ENCODE measurements around the gene ARSA. TPM values are rescaled to one million over a fixed set of nuclear protein-coding genes. Genes with fewer than 3 reads are reported as not detected.

Gene ARSA
- total and polyA plus RNA-seq, 2 of the 13 experiments (the other 11 are each of a cell fraction or from before 2014, with no cell fraction given): 9.0 to 11.5 TPM

DNA sequence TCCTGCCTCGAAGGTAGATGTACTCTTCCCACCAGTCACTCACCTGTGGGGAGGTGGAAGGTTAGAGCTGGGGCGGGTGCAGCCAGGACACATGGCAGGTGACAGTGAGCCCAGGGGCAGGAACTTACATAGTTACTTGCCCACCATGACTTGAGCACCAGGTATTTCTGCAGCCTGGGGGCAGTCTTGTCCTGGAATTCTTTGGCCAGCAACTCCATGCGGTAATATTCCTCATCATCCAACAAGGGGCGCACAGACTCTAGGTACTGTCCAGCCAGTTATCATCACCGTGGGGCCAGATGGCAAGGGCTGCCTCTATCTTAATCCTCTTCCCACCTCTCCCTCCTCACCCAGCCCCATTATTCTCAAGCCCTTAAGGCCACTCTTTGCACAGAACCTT lies 51.9 kb downstream of the ARSA start (continued):
- TF ChIP-seq, protein P1, sequence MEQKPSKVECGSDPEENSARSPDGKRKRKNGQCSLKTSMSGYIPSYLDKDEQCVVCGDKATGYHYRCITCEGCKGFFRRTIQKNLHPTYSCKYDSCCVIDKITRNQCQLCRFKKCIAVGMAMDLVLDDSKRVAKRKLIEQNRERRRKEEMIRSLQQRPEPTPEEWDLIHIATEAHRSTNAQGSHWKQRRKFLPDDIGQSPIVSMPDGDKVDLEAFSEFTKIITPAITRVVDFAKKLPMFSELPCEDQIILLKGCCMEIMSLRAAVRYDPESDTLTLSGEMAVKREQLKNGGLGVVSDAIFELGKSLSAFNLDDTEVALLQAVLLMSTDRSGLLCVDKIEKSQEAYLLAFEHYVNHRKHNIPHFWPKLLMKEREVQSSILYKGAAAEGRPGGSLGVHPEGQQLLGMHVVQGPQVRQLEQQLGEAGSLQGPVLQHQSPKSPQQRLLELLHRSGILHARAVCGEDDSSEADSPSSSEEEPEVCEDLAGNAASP (CRISPR knock-in tag; IDR thresholded peaks at IDR 0.05; ENCODE audit: borderline replicate concordance): 0 out of 2 replicates have a peak, but pooled peaks have one; percentile 39
- TF ChIP-seq ZNF672 (CRISPR knock-in tag; IDR thresholded peaks at IDR 0.05) (no peak), RAD21 (CRISPR knock-in tag; IDR thresholded peaks at IDR 0.05) (peak; percentile 94), ZNF772 (CRISPR knock-in tag; IDR thresholded peaks at IDR 0.05) (no peak), TAF15 (IDR thresholded peaks at IDR 0.05; ENCODE audit: low read depth, low read length, poor library complexity, severe bottlenecking) (no peak), IRF2 (CRISPR knock-in tag; IDR thresholded peaks at IDR 0.05) (0 out of 2 replicates have a peak, but pooled peaks have one; percentile 41), STAG1 (CRISPR knock-in tag; IDR thresholded peaks at IDR 0.05) (peak; percentile 94), HINFP (CRISPR knock-in tag; IDR thresholded peaks at IDR 0.05; ENCODE audit: low read depth) (no peak), HIVEP1 (CRISPR knock-in tag; IDR thresholded peaks at IDR 0.05) (no peak), CEBPG (CRISPR knock-in tag; IDR thresholded peaks at IDR 0.05) (0 out of 2 replicates have a peak, but pooled peaks have one; percentile 9)

DNA sequence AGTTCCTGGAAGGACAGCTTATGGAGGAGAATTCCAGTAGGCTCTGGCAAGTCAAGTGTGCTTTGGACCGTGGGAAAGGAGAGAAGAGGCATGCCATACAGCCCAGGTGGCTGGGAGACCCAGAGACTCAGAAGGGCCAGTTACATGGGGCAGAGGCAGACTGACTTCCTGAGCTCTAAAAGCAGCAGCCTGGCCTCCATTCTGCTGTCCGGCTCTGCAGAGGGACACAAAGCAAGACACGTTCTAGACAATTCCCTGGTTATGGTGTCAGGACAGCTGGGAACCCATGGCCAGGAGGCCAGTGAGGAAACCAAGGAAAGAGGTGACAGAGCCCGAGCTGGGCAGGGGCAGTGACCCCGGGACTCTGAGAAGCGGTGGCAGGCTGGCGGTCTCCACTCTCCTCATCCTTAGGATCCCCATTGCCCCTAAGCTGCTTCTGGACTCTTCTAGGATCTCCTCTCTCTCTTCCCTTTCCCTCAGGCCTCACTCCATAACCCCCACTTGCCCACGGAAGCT lies 52.5 kb downstream of the ARSA start:
- Histone ChIP-seq H4K20me1 (ENCODE audit: insufficient read depth, low read length) (no peaks in the 10 kb centered on the region), H3K36me3 (replicated peaks in 1 of 2; ENCODE audit: control insufficient read depth in 1 of 2, insufficient read depth in 2 of 2, low read length in 2 of 2) (peaks cover 4 to 8% of the 10 kb centered on the region in 2 experiments; a peak in 3 of 5 replicates), H3K4me2 (ENCODE audit: low read depth, low read length) (no peak overlapping the region), H3K9ac (ENCODE audit: insufficient read depth, low read depth, low read length) (no peak overlapping the region), H3K27me3 (ENCODE audit: control insufficient read depth in 1 of 2, insufficient read depth in 2 of 2, low read length in 2 of 2) (no peaks in the 10 kb centered on the region), H3K27ac (ENCODE audit: extremely low read length, insufficient read depth, low read length) (no peak overlapping the region), H2AFZ (ENCODE audit: low read length) (no peak overlapping the region), H3K4me3 (replicated peaks in 1 of 3; ENCODE audit: insufficient read depth in 1 of 3, low read depth in 2 of 3, low read length in 3 of 3) (no peak overlapping the region), H3K9me3 (ENCODE audit: low read length) (no peaks in the 10 kb centered on the region), H3K4me1 (ENCODE audit: insufficient read depth, low read length) (peaks cover under 1% of the 10 kb centered on the region; the same call in 1 of the 2 replicates), H3K79me2 (ENCODE audit: insufficient read depth, low read length) (no peaks in the 10 kb centered on the region)
- intact Hi-C loops (cut with micrococcal nuclease; ENCODE audit: unreplicated experiment) (no loop called here), in situ Hi-C loops (cut with HindIII; ENCODE audit: extremely low pct_ligation_motif_present, low pct_unique_long_range_greater_than_20kb) (loop anchor here (5.0 kb wide), 1 partner anchor 37 kb away; no protein-coding TSS in a partner anchor)
- ChIA-PET POLR2A (interaction anchor here (1.5 kb wide), 1 partner anchor 43 kb away, joined by 4 read pairs; no protein-coding TSS in a partner anchor), CTCF (ENCODE audit: low intra/inter-chr PET ratio, low total read pairs) (interaction anchor here (1.1 to 3.7 kb wide), 5 partner anchors 34 to 125 kb away, joined by 3 to 37 read pairs (median 7); no protein-coding TSS in a partner anchor)
- BruUV-seq (replicated peaks): no TSS peak
- WGBS (ENCODE audit: low lambda C conversion rate): 89% methylated on average over 8 of the region's 8 CpGs
- DNase-seq (ENCODE audit: low spot score) (no peak), ATAC-seq (no peak), FAIRE-seq (no peak)
- TF ChIP-seq ZNF652 (CRISPR knock-in tag; IDR thresholded peaks at IDR 0.05; ENCODE audit: borderline replicate concordance, low read depth) (no peak), SETDB1 (CRISPR knock-in tag; IDR thresholded peaks at IDR 0.05; ENCODE audit: borderline replicate concordance) (no peak), ZNF432 (CRISPR knock-in tag; IDR thresholded peaks at IDR 0.05; ENCODE audit: borderline replicate concordance) (no peak), ZNF564 (CRISPR knock-in tag; IDR thresholded peaks at IDR 0.05) (no peak), ASH2L (IDR thresholded peaks at IDR 0.05; ENCODE audit: insufficient read length, low read depth, low read length) (no peak), MEF2D (CRISPR knock-in tag; IDR thresholded peaks at IDR 0.05) (no peak), CC2D1A (CRISPR knock-in tag; IDR thresholded peaks at IDR 0.05) (no peak), ZFP37 (CRISPR knock-in tag; IDR thresholded peaks at IDR 0.05; ENCODE audit: borderline replicate concordance) (no peak), ZNF660 (CRISPR knock-in tag; IDR thresholded peaks at IDR 0.05; ENCODE audit: borderline replicate concordance, low read depth) (no peak), BATF2 (CRISPR knock-in tag; IDR thresholded peaks at IDR 0.05) (no peak), ZNF335 (CRISPR knock-in tag; IDR thresholded peaks at IDR 0.05) (no peak), FOXA1 (IDR thresholded peaks at IDR 0.05) (no peak), FOXA1 (CRISPR knock-in tag; IDR thresholded peaks at IDR 0.05) (no peak)

Measured in HepG2 (cell line).